ENCODE measurements around the gene ESR1. TPM values are rescaled to one million over a fixed set of nuclear protein-coding genes. Genes with fewer than 3 reads are reported as not detected.

The ESR1 gene
- total RNA-seq, 1 donor from 2014 or later, result not detected

DNA sequence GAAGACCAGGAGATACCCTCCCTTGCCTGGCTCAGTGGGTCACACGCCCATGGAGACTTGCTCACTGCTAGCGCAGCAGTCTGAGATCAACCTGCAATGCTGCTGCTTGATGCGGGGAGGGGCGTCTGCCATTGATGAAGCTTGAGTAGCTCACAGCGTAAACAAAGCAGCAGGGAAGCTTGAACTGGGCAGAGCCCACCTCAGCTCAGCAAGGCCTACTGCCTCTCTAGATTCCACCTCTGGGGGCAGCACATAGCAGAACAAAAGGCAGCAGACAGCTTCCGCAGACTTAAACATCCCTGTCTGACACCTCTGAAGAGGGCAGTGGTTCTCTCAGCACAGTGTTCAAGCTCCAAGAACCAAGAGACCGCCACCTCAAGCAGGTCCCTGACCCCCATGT lies 271.3 kb downstream of the ESR1 start:
- TF ChIP-seq, protein P1, sequence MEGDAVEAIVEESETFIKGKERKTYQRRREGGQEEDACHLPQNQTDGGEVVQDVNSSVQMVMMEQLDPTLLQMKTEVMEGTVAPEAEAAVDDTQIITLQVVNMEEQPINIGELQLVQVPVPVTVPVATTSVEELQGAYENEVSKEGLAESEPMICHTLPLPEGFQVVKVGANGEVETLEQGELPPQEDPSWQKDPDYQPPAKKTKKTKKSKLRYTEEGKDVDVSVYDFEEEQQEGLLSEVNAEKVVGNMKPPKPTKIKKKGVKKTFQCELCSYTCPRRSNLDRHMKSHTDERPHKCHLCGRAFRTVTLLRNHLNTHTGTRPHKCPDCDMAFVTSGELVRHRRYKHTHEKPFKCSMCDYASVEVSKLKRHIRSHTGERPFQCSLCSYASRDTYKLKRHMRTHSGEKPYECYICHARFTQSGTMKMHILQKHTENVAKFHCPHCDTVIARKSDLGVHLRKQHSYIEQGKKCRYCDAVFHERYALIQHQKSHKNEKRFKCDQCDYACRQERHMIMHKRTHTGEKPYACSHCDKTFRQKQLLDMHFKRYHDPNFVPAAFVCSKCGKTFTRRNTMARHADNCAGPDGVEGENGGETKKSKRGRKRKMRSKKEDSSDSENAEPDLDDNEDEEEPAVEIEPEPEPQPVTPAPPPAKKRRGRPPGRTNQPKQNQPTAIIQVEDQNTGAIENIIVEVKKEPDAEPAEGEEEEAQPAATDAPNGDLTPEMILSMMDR (IDR thresholded peaks at IDR 0.05; ENCODE audit: unreplicated experiment), result peak; percentile 32
- DNase-seq (ENCODE audit: low spot score, unreplicated experiment), result no peak
- Mint-ChIP-seq H3K9me3 (ENCODE audit: low read depth) (peaks cover 19% of the 10 kb centered on the region), H3K4me1 (ENCODE audit: low read depth) (no peaks in the 10 kb centered on the region), H3K4me3 (ENCODE audit: low read depth) (no peak overlapping the region), H3K27ac (no peak overlapping the region), H3K36me3 (ENCODE audit: insufficient read depth) (no peaks in the 10 kb centered on the region), H3K27me3 (no peaks in the 10 kb centered on the region)

DNA sequence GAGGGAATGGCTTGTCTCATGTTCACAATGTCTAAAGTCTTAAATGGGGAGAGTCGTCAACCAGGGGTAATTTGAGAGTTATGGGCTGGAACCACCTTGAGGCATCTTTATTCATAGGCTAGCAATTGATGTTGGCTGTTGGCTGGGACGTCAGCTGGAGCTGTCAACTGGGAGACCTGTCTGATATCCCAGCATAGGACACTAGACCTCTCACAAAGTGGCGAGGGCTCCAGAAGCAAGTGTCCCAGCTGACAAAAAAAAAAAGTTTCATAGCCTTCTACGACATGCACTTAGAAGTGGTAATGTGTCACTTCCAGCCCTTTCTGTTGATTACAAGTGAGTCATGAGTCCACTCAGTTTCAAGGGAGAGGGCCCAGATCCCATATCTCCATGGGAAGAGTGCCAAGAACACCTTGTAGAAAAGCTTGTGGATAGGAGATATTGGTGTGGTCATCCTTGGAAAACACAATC lies 278.0 kb downstream of the ESR1 start:
- TF ChIP-seq, protein P1 (IDR thresholded peaks at IDR 0.05; ENCODE audit: unreplicated experiment), result no peak
- Mint-ChIP-seq H3K27me3 (peaks cover 2% of the 10 kb centered on the region), H3K4me3 (ENCODE audit: low read depth) (no peak overlapping the region), H3K27ac (no peak overlapping the region), H3K9me3 (ENCODE audit: low read depth) (no peaks in the 10 kb centered on the region), H3K4me1 (ENCODE audit: low read depth) (peaks cover 7% of the 10 kb centered on the region), H3K36me3 (ENCODE audit: insufficient read depth) (no peaks in the 10 kb centered on the region)
- no peak for DNase-seq (ENCODE audit: low spot score, unreplicated experiment)

DNA sequence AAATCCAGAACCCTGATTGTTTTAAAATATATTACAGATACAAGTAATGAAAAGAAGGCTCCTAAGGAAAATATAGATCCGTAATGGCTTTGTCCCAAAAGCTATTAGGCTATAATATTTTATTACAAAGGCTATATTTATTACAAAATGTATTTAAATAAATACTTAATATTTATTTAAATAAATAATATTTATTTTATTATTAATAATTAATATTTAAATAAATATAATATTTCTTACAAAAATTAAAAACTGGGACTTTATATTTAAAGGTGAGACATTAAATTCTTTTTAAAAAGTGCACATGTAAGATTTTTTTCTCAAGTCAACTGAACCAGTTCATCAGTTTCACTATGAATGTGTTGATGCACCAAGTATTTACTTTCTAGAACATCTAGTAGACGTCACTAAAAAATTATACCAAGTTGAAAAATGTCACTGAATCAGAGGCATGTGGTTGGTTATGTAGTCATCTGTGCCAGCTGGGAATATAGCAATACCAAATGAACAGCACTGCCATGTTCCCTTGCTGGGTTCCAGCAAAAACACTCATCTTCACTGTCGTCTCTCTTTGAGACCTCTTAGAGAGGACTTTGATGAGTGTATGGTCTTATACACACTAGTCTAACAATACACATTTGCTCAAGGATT lies 278.9 kb downstream of the ESR1 start:
- Mint-ChIP-seq H3K36me3 (ENCODE audit: insufficient read depth) (no peaks in the 10 kb centered on the region), H3K4me1 (ENCODE audit: low read depth) (peaks cover 7% of the 10 kb centered on the region), H3K27ac (no peak overlapping the region), H3K27me3 (peaks cover 2% of the 10 kb centered on the region), H3K4me3 (ENCODE audit: low read depth) (no peak overlapping the region), H3K9me3 (ENCODE audit: low read depth) (no peaks in the 10 kb centered on the region)
- no peak for DNase-seq (ENCODE audit: low spot score, unreplicated experiment)
- TF ChIP-seq, protein P1 (IDR thresholded peaks at IDR 0.05; ENCODE audit: unreplicated experiment), result no peak

DNA sequence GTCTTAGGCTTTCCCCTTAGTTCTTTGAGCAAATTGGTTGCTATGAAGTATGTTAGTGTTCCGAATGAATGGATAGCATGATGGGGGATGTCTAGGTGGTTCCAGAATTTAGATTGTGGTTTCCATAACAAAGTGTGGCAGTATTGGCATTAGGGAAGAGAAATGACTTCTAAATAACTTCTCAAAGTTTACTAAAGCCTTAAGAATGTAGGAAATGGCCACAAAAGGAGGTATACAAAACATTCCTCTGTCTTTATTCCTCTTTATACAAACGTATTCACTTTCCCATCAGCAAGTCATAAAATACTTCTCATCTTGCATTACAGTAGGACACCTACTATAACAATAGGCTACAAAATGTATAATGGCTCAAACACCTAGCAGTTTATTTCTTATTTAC lies 279.6 kb downstream of the ESR1 start:
- H3K36me3 Mint-ChIP-seq (ENCODE audit: insufficient read depth), result no peaks in the 10 kb centered on the region
- DNase-seq (ENCODE audit: low spot score, unreplicated experiment), result no peak
- TF ChIP-seq, protein P1 (IDR thresholded peaks at IDR 0.05; ENCODE audit: unreplicated experiment), result no peak
- peaks cover 7% of the 10 kb centered on the region for H3K4me1 Mint-ChIP-seq (ENCODE audit: low read depth)
- peaks cover 2% of the 10 kb centered on the region for H3K27me3 Mint-ChIP-seq
- H3K27ac Mint-ChIP-seq, result peak overlapping the region; percentile 14
- no peaks in the 10 kb centered on the region for H3K9me3 Mint-ChIP-seq (ENCODE audit: low read depth)
- no peak overlapping the region for H3K4me3 Mint-ChIP-seq (ENCODE audit: low read depth)

DNA sequence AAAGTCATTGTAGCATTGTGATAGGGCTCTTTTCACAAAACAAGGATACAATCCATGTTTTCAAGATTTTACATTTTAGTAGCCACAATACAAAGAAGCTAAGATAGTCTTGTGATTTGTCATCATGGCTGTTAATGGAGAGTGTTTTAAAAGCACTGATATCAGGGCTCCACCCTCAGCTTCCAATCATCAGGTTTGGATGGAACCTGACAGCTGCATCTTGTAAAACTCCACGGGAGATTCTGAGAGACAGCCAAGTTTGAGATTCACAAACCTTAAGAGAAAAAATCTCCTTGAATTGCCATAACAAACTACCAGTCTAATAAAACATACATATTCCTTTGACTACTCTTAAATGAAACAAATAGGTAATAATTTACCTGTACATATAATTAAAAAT lies 280.2 kb downstream of the ESR1 start:
- H3K9me3 Mint-ChIP-seq (ENCODE audit: low read depth), result no peaks in the 10 kb centered on the region
- peaks cover 7% of the 10 kb centered on the region for H3K4me1 Mint-ChIP-seq (ENCODE audit: low read depth)
- H3K4me3 Mint-ChIP-seq (ENCODE audit: low read depth), result no peak overlapping the region
- no peak for DNase-seq (ENCODE audit: low spot score, unreplicated experiment)
- H3K36me3 Mint-ChIP-seq (ENCODE audit: insufficient read depth), result no peaks in the 10 kb centered on the region
- peaks cover 2% of the 10 kb centered on the region for H3K27me3 Mint-ChIP-seq
- TF ChIP-seq, protein P1 (IDR thresholded peaks at IDR 0.05; ENCODE audit: unreplicated experiment), result no peak
- no peak overlapping the region for H3K27ac Mint-ChIP-seq
